Stimulated activated CD8-positive, alpha-beta memory T cell treated with anti-CD3 and anti-CD28 coated beads, Interleukin-15, amount 100 ng/mL, for 48 hours (primary cell): ENCODE measurements around the gene PTPN12.
"Not testable (repeated sequence)": the region's sequence is repeated elsewhere in the genome, so short reads cannot be mapped to it uniquely, and the experiment has no call there.

Experiments
- DNase-seq, 2 donors: peaks; one replicate each; pipeline ENCODE4 v3.0.0-alpha.2; 2020; ENCODE audit warnings: low read depth in 2 of 2

The PTPN12 gene

DNA sequence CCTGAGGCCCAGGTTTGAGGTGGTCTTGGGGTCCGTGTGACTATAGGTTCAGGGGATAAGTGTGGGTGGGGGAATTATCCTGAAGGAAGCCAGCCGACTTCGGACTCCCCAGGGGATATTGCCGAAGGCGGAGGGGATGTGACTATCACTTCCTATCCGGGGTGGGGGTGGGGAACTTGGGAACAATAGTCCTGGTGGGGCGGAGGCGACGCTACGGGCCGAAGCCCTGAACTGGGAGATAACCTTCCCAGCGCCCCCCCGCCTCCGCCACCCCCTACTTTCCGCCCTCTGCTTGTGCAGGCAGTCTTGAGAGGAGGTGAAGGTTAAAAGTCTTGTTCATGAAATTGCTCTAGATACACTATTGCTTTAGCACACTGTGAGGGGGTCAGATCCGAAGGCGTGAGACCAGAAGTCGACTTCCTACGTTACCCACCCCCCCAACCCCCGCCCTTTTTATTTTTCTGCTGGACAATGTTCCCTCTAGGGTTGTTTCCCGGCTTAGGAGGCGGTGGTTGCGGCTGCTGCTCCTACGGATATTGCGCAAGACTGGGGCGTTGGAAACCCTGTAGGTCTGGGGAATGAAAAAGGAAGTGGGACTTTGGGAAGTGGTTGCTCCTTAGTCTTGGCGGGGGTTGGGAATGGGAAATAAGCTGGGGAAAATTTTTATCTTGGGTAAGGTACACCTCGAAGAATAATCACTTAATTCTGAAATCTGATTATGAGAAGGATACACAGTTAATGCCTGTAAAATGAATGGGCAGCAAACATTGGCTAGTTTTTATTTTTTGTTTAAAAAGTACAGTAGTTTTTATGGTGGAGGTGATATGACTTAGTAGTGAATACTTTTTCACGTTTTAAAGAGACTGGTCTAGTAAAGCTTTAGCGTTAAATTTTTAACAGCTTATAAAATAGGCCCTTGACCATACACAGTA lies 1.5 kb downstream of the PTPN12 start:
- no peak for DNase-seq

- DNase-seq, result no peak
Observed at GRCh38 chr7:77540402-77540822, 3.3 kb downstream of the PTPN12 start.

DNA sequence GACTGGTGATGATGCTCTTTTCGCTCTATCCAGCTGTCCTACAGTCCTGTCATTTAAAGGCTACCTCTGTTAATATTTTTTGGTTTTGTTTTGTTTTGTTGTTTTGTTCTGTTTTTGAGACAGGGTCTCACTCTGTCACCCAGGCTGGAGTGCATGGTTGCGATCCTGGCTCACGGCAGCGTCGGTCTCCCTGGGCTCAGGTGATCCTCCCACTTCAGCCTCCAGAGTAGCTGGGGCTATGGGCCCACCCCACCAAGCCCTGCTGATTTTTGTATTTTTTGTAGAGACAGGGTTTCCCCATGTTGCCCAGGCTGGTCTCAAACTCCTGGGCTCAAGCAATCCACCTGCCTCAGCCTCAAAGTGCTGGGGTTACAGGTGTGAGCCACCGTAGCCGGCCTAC lies 3.9 kb downstream of the PTPN12 start:
- DNase-seq, result not testable (repeated sequence)

DNA sequence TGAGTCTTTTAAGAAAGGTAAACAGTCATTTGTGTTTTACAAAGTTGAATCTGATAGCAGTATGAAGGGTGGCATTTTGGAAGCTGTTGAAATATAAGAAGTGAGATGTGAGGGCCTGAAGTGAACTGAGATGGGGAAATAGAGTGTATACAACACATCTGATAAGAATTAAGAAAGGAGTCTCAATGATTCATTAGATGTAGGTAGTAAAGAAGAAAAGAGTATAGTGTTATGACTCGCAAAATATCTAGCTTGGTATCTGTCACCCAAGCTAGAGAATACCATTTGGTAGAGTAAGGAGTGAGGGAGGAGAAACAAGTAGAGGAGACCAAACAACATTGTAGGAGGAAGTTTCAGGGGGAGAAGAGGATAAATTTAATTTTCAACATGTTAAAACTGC lies 5.3 kb downstream of the PTPN12 start:
- DNase-seq, result no peak

DNA sequence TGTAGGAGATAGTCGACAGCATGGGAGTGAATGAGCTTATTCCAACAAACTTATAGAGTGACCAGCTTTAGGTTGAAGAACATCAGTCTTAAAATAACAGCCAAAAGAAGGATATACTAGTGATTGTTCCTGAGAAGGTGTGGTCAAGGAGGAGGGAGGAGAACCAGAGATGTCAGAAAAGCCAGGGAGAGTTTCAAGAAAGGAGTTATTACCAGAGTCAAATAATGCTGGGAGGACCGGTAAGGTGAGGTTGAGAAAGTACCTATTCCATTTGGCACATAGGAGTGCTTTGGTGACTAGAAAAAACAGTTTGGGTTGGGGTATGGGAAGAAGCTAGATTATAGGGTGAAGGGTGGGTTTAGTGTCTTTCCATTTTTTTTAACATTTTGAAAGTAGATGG lies 5.8 kb downstream of the PTPN12 start:
- DNase-seq, result no peak

DNA sequence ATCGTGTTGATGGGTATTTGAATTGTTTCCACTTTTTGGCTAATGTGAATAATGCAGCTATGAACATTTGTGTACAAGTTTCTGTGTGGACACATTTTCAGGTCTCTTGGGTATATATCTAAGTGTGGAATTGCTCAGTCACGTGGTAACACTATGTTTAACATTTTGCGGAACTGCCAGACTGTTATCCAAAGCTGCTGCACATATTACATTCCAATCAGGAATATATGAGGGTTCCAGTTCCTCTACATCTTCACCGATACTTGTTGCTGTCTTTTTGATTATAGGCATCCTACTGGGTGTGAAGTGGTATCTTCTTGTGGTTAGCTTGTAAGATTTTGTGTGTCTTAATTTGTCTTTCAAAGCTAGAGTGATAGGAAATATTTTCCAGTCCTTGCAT lies 6.8 kb downstream of the PTPN12 start:
- DNase-seq, result no peak

- no peak for DNase-seq
Observed at GRCh38 chr7:77544518-77544917, 7.4 kb downstream of the PTPN12 start.

- DNase-seq, result no peak
Observed at GRCh38 chr7:77548206-77548605, 11.1 kb downstream of the PTPN12 start.

DNA sequence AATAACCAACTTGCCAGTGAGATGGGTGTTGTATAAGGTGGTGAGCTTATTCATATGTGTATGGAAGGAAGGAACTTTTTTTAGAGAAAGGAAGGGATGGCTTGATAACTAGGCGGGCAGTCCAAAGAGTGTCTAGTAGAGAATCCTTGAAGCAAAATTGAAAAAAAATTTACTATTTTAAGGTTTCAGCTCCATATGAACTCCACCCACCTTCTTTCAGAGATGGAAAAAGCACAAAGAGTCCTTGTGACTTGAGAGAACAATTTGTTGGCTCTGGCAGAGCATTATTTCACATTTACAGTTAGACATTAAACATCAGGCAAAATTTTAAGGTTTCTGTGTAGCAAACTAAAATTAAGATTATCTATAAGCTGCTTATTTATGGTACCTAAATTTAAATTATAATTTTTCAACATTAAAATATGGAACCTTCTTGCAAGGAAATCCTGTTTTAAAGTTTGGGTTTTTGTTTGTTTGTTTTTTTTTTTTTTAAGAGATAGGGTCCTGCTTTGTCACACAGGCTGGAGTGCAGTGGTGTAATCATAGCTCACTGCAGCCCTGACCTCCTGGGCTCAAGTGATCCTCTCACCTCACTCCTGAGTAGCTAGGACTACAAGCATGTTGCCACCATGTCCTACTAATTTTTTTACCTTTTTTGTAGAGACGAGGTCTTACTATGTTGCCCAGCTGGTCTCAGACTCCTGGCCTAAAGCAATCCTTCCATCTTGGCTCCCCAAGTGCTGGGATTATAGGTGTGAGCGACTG lies 12.2 kb downstream of the PTPN12 start:
- no peak for DNase-seq

- DNase-seq, result no peak
Observed at GRCh38 chr7:77550586-77550985, 13.5 kb downstream of the PTPN12 start.

DNA sequence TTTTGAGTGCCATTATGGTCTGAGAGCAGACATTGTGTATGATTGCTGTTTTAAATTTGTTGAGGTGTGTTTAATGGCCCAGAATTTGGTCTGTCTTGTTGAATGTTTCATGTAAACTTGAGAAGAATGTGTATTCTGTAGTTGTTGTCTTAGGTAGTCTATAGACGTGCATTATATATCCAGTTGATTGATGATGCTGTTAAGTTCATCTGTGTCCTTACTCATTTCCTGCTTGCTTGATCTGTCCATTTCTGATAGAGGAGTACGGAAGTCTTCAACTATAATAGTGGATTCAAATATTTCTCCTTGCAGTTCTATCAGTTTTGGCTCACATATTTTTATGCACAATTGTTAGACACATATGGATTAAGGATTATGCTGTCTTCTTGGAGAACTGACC lies 16.0 kb downstream of the PTPN12 start:
- DNase-seq, result no peak

- no peak for DNase-seq
Observed at GRCh38 chr7:77558284-77558967, 21.3 kb downstream of the PTPN12 start.

DNA sequence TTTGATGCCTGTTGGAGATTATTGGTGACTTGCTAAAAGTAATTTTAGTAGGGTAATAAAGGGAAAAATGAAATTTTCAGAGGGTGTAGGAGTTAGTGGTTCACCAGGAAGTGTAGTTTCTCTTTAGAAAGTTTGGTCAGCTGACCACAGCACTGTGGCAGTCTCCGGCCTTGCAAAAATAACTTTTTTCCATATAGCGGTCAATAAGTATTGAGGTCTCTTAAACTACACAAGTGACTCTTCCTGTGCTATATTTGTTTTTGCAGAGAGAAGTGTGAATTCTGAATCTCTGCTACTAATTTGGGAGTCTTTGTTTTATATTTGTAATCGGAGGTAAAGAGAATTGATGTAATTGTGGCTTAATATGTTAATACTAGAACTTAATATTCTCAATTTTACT lies 24.3 kb downstream of the PTPN12 start:
- no peak for DNase-seq

DNA sequence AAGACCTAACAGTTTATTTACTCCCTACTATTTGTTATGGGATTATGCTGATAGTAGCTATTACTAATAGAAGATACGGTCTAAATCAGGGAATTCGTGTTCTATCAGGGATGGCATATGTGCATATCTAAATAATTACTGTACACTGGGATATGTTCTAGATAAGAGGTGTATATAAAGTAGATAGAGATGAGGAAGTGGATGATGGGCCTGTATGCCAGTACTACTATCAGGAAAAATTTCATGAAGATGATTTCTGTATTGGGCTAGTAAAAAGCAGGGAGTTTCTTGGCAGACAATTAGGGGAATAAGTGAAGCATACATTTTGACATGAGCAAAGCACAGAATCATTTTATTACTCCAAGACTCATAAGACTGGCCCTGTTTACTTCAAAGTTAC lies 26.2 kb downstream of the PTPN12 start:
- DNase-seq, result no peak

DNA sequence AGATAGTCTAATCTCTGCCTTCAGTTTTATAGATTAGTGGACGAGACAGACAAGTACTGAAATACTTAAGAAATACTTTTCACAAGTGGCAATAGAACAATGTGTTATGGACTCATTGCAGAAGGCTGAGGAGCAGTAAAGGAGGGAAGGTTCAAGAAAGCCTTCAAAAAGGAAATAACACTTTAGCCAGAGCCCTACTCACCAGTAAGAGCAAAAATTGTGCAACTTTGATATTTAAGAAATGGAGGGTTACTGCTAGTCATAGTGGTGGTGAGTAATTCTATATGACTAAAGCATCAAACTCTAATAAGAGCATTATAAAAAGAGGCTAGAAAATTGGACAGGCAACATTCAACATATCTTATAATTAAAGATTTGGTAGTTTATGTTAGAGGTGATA lies 28.8 kb downstream of the PTPN12 start:
- DNase-seq, result no peak

DNA sequence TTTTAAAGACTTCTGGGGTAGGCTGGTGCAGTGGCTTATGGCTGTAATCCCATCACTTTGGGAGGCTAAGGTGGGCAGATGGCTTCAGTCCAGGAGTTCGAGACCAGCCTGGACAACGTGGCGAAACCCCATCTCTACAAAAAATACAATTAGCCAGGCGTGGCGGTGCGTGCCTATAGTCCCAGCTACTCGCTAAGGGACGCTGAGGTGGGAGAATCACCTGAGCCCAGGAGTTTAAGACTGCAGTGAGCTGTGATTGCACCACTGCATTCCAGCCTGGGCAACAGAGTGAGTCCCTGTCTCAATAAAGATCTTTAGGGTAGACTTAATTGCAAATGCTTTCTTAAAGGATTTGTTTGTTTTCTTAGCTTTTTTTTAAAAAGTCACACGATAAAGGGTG lies 29.3 kb downstream of the PTPN12 start:
- no peak for DNase-seq

GRCh38 chr7:77569514-77570232 lies 32.6 kb downstream of the PTPN12 start:
- no peak for DNase-seq

DNA sequence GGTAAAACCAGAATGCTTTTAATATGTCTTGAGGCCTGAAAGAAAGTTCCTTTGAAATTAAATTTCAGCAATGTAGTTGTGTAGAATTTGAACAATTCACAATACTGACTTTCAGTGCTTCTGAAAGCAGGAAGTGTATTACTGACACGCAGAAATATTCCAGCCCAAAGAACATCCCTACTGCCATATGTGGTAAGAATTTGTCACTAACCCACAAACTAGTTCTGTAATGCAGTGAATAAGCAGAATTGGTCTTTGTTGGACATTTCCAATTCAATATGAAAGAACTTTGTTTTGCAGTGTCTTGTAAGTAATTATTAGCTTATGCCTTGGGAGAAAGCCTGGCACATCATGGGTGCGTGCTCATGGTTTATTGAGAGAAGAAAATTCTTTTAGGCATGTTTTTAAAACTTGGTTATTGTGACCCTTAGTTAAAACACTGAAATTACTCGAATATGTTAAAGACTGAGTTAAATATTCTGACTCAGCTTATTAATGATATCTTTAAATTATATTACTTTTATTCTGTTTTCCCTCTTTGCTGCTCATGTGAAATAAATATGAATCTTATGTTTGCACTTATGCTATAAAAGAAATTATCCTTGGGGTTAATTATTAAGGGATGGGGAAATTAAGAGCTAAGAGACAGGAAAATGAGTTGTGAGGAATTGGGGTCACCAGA lies 33.4 kb downstream of the PTPN12 start:
- DNase-seq, result no peak

DNA sequence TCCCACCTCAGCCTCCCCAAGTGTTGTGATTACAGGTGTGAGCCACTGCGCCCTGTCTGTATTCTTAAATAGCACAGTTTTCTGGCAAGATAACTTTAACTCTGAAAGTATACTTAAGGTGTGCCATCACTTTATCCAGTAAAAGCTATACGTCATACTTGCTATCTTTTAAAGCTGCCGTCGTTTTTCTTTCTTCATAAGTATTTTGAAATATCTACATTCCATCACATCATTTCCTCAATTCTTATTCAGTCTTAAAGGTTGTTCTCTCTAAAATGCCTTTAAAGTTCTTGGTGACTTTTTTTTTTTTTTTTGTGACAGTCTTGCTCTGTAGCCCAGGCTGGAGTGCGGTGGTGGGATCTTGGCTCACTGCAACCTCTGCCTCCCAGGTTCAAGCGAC lies 34.7 kb downstream of the PTPN12 start:
- DNase-seq, result no peak

GRCh38 chr7:77575187-77575586 lies 38.1 kb downstream of the PTPN12 start:
- DNase-seq, result no peak

- no peak for DNase-seq
Observed at GRCh38 chr7:77576856-77577255, 39.8 kb downstream of the PTPN12 start.
